MM.1S (cell line): ENCODE results near the gene YJEFN3.

ENCODE experiments used
- DNase-seq: peaks from one replicate; pipeline ENCODE4 v3.0.0-alpha.2; 2015
- H2AFZ ChIP-seq: fragments of 300-600 bp; sonication (generic); 2 replicates; pipeline ENCODE4 v1.6.0; 2016; ENCODE audit warnings: antibody characterized with exemption, low read length
- H3F3A ChIP-seq: fragments of 300-600 bp; sonication (generic); 2 replicates; pipeline ENCODE4 v1.6.1; 2016; ENCODE audit warnings: mild to moderate bottlenecking, antibody characterized with exemption, low read length, moderate library complexity, mixed read lengths; ENCODE audit not compliant: insufficient read depth
- H3K27ac ChIP-seq: fragments of 300-600 bp; sonication (generic); 2 replicates; pipeline ENCODE4 v1.5.1; 2016; ENCODE audit warnings: mild to moderate bottlenecking, low read length
- H3K27me3 ChIP-seq: fragments of 300-600 bp; sonication (generic); replicated peaks from 2 replicates; pipeline ENCODE4 v1.6.0; 2016; ENCODE audit warnings: low read length; ENCODE audit not compliant: insufficient read depth
- H3K36me3 ChIP-seq: fragments of 300-600 bp; sonication (generic); replicated peaks from 2 replicates; pipeline ENCODE4 v1.6.1; 2016; ENCODE audit warnings: mild to moderate bottlenecking, low read length, mixed read lengths; ENCODE audit not compliant: insufficient read depth
- H3K4me1 ChIP-seq: fragments of 300-600 bp; sonication (generic); 2 replicates; pipeline ENCODE4 v1.6.1; 2016; ENCODE audit warnings: low read length, mixed read lengths
- H3K4me2 ChIP-seq: fragments of 300-600 bp; sonication (generic); 2 replicates; pipeline ENCODE4 v1.6.0; 2016; ENCODE audit warnings: low read depth, low read length
- H3K4me3 ChIP-seq: fragments of 300-600 bp; sonication (generic); 2 replicates; pipeline ENCODE4 v1.5.1; 2016; ENCODE audit warnings: low read length, mixed read lengths
- H3K79me2 ChIP-seq: fragments of 300-600 bp; sonication (generic); 2 replicates; pipeline ENCODE4 v1.6.1; 2016; ENCODE audit warnings: mixed run types, low read length, mixed read lengths
- H3K9ac ChIP-seq: fragments of 300-600 bp; sonication (generic); 2 replicates; pipeline ENCODE4 v1.6.1; 2016; ENCODE audit warnings: low read length, mixed read lengths
- H3K9me2 ChIP-seq: fragments of 300-600 bp; sonication (generic); replicated peaks from 2 replicates; pipeline ENCODE4 v1.6.1; 2016; ENCODE audit warnings: mild to moderate bottlenecking, low read length, mixed read lengths; ENCODE audit not compliant: insufficient read depth
- H3K9me3 ChIP-seq: fragments of 300-600 bp; sonication (generic); replicated peaks from 2 replicates; pipeline ENCODE4 v1.6.1; 2016; ENCODE audit warnings: mild to moderate bottlenecking, low read length, mixed read lengths; ENCODE audit not compliant: insufficient read depth
- H4K20me1 ChIP-seq: fragments of 300-600 bp; sonication (generic); 2 replicates; pipeline ENCODE4 v1.6.1; 2016; ENCODE audit warnings: mild to moderate bottlenecking, low read length, moderate library complexity, mixed read lengths; ENCODE audit not compliant: insufficient read depth
- EZH2 ChIP-seq: fragments of 300-600 bp; sonication (generic); optimal IDR thresholded peaks from 2 replicates; pipeline ENCODE3; 2017; ENCODE audit warnings: low read depth, mild to moderate bottlenecking, antibody characterized with exemption, low read length, mixed read lengths
- EZH2phosphoT487 ChIP-seq: fragments of 300-600 bp; sonication (generic); IDR thresholded peaks from 2 replicates; pipeline ENCODE4 v1.6.1; 2018; ENCODE audit warnings: antibody characterized with exemption, low read length
- TF ChIP-seq, protein P1 (sequence below): fragments of 300-600 bp; sonication (generic); IDR thresholded peaks from 2 replicates; pipeline ENCODE4 v1.5.1; 2016; ENCODE audit warnings: antibody characterized with exemption, low read length, mixed read lengths

The YJEFN3 gene

DNA sequence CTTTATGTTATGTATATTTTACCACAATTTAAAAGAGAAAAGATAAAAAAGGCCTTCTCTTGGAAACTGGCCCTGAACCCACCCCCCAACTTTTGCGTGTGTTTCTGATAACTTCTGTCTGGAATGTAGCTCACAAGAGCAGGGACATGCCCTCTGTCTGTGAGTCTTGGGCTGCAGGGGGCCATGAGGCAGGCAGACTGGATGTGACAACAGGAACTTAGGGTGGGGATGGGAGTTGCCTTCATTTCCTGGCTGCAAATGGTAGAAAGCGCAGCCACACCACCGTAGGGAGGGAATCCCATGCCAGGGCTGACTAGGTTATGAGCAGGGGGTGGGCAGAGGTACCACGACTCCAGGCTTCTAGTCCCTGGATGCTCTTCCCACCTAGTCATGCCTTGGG, 31.2 kb downstream of the YJEFN3 start:
- TF ChIP-seq, protein P1, sequence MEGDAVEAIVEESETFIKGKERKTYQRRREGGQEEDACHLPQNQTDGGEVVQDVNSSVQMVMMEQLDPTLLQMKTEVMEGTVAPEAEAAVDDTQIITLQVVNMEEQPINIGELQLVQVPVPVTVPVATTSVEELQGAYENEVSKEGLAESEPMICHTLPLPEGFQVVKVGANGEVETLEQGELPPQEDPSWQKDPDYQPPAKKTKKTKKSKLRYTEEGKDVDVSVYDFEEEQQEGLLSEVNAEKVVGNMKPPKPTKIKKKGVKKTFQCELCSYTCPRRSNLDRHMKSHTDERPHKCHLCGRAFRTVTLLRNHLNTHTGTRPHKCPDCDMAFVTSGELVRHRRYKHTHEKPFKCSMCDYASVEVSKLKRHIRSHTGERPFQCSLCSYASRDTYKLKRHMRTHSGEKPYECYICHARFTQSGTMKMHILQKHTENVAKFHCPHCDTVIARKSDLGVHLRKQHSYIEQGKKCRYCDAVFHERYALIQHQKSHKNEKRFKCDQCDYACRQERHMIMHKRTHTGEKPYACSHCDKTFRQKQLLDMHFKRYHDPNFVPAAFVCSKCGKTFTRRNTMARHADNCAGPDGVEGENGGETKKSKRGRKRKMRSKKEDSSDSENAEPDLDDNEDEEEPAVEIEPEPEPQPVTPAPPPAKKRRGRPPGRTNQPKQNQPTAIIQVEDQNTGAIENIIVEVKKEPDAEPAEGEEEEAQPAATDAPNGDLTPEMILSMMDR, result no peak
- TF ChIP-seq EZH2 (no peak), EZH2phosphoT487 (no peak)
- DNase-seq, result no peak
- Histone ChIP-seq H3K79me2 (no peaks in the 10 kb centered on the region), H4K20me1 (no peaks in the 10 kb centered on the region), H3K27me3 (peaks cover 18% of the 10 kb centered on the region), H3K9me3 (no peaks in the 10 kb centered on the region), H3K4me3 (no peak overlapping the region), H3F3A (no peaks in the 10 kb centered on the region), H3K4me2 (no peak overlapping the region), H2AFZ (no peak overlapping the region), H3K9ac (no peak overlapping the region), H3K36me3 (no peaks in the 10 kb centered on the region), H3K9me2 (no peaks in the 10 kb centered on the region), H3K4me1 (no peaks in the 10 kb centered on the region), H3K27ac (no peak overlapping the region)

DNA sequence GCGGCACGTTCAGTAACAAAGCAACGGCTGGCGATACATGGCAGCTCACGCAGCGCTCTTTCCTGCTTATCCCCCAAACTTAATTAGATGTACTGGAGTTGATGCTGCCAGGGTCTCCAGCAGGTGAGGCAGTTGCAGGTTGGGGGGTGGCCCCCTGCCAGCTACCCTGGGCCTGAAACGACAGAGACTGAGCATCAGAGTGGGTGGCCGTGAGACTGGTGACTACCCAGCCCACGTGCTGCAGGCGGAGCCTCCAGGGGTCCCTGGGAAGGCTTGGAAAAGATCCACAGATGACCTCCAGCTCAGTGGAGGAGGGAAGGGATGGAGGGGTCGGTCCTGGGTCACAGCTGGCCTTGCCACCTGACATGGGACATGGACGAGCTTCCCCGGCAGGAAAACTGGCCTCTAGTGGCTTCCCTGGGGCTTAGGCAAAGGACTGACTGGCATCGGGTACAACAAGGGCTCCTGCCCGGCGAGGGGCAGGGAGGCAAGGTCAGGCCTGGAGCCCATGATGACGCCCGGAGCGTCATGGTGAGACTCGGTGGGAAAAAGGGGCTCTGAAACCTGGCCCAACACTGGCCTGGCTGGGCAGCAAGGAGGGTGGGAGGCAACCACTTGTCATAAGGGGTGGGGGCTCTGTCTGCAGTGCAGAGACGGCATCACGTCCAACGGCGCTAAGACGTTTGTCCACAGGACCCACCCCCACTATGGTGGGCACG, 33.4 kb downstream of the YJEFN3 start:
- Histone ChIP-seq H2AFZ (no peak overlapping the region), H4K20me1 (no peaks in the 10 kb centered on the region), H3K79me2 (no peaks in the 10 kb centered on the region), H3K27ac (no peak overlapping the region), H3F3A (no peaks in the 10 kb centered on the region), H3K9ac (no peak overlapping the region), H3K36me3 (no peaks in the 10 kb centered on the region), H3K4me3 (no peak overlapping the region), H3K4me1 (no peaks in the 10 kb centered on the region), H3K4me2 (no peak overlapping the region), H3K9me2 (no peaks in the 10 kb centered on the region), H3K9me3 (no peaks in the 10 kb centered on the region), H3K27me3 (peaks cover 18% of the 10 kb centered on the region)
- no peak for DNase-seq
- no peak for TF ChIP-seq EZH2
- TF ChIP-seq EZH2phosphoT487, result no peak
- TF ChIP-seq, protein P1, result no peak

DNA sequence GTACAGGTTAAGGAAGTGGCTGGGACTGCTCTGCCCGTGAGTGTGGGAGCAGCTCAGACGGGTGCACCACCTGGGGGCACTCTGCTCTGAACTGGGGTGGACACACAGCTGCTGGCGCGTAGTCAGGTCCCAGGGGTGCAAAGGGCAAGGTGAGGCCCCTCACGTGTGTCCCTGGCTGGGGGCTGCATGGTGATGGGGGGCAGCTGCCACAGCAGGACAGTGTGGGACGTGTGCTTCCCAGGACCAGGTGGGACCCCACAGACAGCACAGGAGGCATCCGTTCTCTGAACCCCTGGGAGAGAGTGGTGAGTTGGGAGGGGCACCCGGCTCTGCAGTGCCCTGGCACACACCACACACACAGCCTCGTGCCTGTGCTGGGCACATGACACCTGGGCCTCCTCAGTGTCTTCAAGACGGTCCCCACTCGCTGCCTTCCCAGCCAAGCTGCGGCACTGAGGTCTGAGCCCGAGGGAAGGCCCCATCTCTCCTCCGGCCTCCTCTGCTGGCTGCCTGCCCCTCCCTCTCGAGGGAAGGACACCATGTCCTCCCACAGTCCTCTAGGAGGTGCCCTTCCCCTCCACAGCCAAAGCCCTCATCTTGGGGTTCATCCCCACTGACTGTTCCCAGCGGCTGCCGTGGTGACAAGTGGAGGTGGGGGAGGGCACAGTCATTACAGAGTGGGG, 34.1 kb downstream of the YJEFN3 start:
- TF ChIP-seq EZH2phosphoT487, result no peak
- TF ChIP-seq EZH2, result no peak
- TF ChIP-seq, protein P1, result no peak
- no peak for DNase-seq
- no peaks in the 10 kb centered on the region for H3K4me1 ChIP-seq

More for the DNA sequence above, 34.1 kb downstream of the YJEFN3 start:
- Histone ChIP-seq H3K9ac (no peak overlapping the region), H3K36me3 (no peaks in the 10 kb centered on the region), H3K27ac (no peak overlapping the region), H2AFZ (no peak overlapping the region), H3K9me3 (no peaks in the 10 kb centered on the region), H3K4me3 (no peak overlapping the region), H3K4me2 (no peak overlapping the region), H3K27me3 (peaks cover 18% of the 10 kb centered on the region), H3F3A (no peaks in the 10 kb centered on the region), H4K20me1 (no peaks in the 10 kb centered on the region), H3K9me2 (no peaks in the 10 kb centered on the region), H3K79me2 (no peaks in the 10 kb centered on the region)
